ENCODE measurements around the gene RCAN3.

Gene RCAN3

GRCh38 chr1:24468685-24469316, 33.8 kb upstream of the RCAN3 start:
- no peak for ATAC-seq (ENCODE audit: insufficient read depth, low read depth)
- Histone ChIP-seq H3K9me3 (ENCODE audit: insufficient read depth, low read length, severe bottlenecking) (no peaks in the 10 kb centered on the region), H3K4me3 (ENCODE audit: low read depth in 1 of 2, low read length in 2 of 2) (no peak overlapping the region)

GRCh38 chr1:24470592-24470991, 32.0 kb upstream of the RCAN3 start:
- Histone ChIP-seq H3K27me3 (ENCODE audit: insufficient read depth, low read length, poor library complexity) (no peaks in the 10 kb centered on the region), H3K27ac (ENCODE audit: low read length) (no peak overlapping the region), H4K20me1 (ENCODE audit: insufficient read depth, low read length) (no peaks in the 10 kb centered on the region), H3K4me2 (ENCODE audit: insufficient read depth, low read length) (no peak overlapping the region), H3K79me2 (ENCODE audit: insufficient read depth, low read length) (no peaks in the 10 kb centered on the region), H3K9me3 (ENCODE audit: insufficient read depth, low read length, severe bottlenecking) (no peaks in the 10 kb centered on the region), H3K36me3 (ENCODE audit: insufficient read depth, low read length) (peaks cover 9% of the 10 kb centered on the region), H3K9ac (ENCODE audit: low read depth, low read length) (no peak overlapping the region), H2AFZ (ENCODE audit: low read depth, low read length) (no peak overlapping the region), H3K4me3 (ENCODE audit: low read depth in 1 of 2, low read length in 2 of 2) (no peak overlapping the region), H3K4me1 (ENCODE audit: insufficient read depth, low read length) (no peaks in the 10 kb centered on the region)
- DNase-seq (no peak), ATAC-seq (ENCODE audit: insufficient read depth, low read depth) (no peak)
- no peak for TF ChIP-seq CTCF (IDR thresholded peaks at IDR 0.05; ENCODE audit: borderline replicate concordance, extremely low read depth, low read length, poor library complexity, severe bottlenecking)
- no peak for TF ChIP-seq EZH2 (IDR thresholded peaks at IDR 0.05; ENCODE audit: borderline replicate concordance, low read depth, low read length, severe bottlenecking)

More at GRCh38 chr1:24468685-24469316, 33.8 kb upstream of the RCAN3 start:
- Histone ChIP-seq H3K27ac (ENCODE audit: low read length) (no peak overlapping the region), H3K27me3 (ENCODE audit: insufficient read depth, low read length, poor library complexity) (no peaks in the 10 kb centered on the region), H3K36me3 (ENCODE audit: insufficient read depth, low read length) (peaks cover 11% of the 10 kb centered on the region), H3K9ac (ENCODE audit: low read depth, low read length) (no peak overlapping the region), H2AFZ (ENCODE audit: low read depth, low read length) (no peak overlapping the region), H3K79me2 (ENCODE audit: insufficient read depth, low read length) (no peaks in the 10 kb centered on the region), H4K20me1 (ENCODE audit: insufficient read depth, low read length) (no peaks in the 10 kb centered on the region), H3K4me2 (ENCODE audit: insufficient read depth, low read length) (no peak overlapping the region), H3K4me1 (ENCODE audit: insufficient read depth, low read length) (no peaks in the 10 kb centered on the region)
- TF ChIP-seq CTCF (IDR thresholded peaks at IDR 0.05; ENCODE audit: borderline replicate concordance, extremely low read depth, low read length, poor library complexity, severe bottlenecking) (no peak), EZH2 (IDR thresholded peaks at IDR 0.05; ENCODE audit: borderline replicate concordance, low read depth, low read length, severe bottlenecking) (no peak)
- no peak for DNase-seq

GRCh38 chr1:24472527-24473251, 29.9 kb upstream of the RCAN3 start:
- Histone ChIP-seq H3K4me2 (ENCODE audit: insufficient read depth, low read length) (no peak overlapping the region), H2AFZ (ENCODE audit: low read depth, low read length) (no peak overlapping the region), H3K9ac (ENCODE audit: low read depth, low read length) (no peak overlapping the region), H3K27me3 (ENCODE audit: insufficient read depth, low read length, poor library complexity) (no peaks in the 10 kb centered on the region), H3K4me1 (ENCODE audit: insufficient read depth, low read length) (no peaks in the 10 kb centered on the region), H3K27ac (ENCODE audit: low read length) (no peak overlapping the region), H3K4me3 (ENCODE audit: low read depth in 1 of 2, low read length in 2 of 2) (no peak overlapping the region), H4K20me1 (ENCODE audit: insufficient read depth, low read length) (no peaks in the 10 kb centered on the region), H3K79me2 (ENCODE audit: insufficient read depth, low read length) (no peaks in the 10 kb centered on the region), H3K36me3 (ENCODE audit: insufficient read depth, low read length) (peaks cover 3% of the 10 kb centered on the region; the same call in 1 of the 2 replicates), H3K9me3 (ENCODE audit: insufficient read depth, low read length, severe bottlenecking) (no peaks in the 10 kb centered on the region)
- DNase-seq (no peak), ATAC-seq (ENCODE audit: insufficient read depth, low read depth) (no peak)
- no peak for TF ChIP-seq CTCF (IDR thresholded peaks at IDR 0.05; ENCODE audit: borderline replicate concordance, extremely low read depth, low read length, poor library complexity, severe bottlenecking)
- no peak for TF ChIP-seq EZH2 (IDR thresholded peaks at IDR 0.05; ENCODE audit: borderline replicate concordance, low read depth, low read length, severe bottlenecking)

All from DND-41 (cell line).